HG02970 (cell line): ENCODE data around the gene INO80.

Source experiments
- ATAC-seq: cut with Tn5 transposase; IDR thresholded peaks from one replicate; pipeline ENCODE4 v1.9.1; 2021; ENCODE audit warnings: mild to moderate bottlenecking, moderate library complexity, moderate number of reproducible peaks; ENCODE audit not compliant: unreplicated experiment, low FRiP score

The INO80 gene

DNA sequence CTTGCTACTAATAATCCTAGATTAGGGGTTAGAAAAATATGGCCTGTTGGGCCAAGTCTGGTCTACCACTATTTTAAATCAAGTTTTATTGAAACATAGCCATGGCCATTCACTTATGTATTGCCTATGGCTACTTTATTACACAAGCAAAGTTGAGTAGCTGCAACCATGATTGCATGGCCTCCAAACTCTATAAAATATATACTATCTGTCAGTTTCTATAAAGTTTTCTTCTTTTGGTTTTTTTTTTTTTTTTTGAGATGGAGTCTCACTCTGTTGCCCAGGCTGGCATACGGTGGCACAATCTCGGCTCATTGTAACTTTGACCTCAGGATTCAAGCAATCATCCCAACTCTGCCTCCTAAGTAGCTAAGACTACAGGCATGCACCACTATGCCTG is 60.4 kb downstream of the INO80 start:
- ATAC-seq, result no peak

GRCh38 chr15:41051139-41051538 is 64.9 kb downstream of the INO80 start:
- no peak for ATAC-seq

DNA sequence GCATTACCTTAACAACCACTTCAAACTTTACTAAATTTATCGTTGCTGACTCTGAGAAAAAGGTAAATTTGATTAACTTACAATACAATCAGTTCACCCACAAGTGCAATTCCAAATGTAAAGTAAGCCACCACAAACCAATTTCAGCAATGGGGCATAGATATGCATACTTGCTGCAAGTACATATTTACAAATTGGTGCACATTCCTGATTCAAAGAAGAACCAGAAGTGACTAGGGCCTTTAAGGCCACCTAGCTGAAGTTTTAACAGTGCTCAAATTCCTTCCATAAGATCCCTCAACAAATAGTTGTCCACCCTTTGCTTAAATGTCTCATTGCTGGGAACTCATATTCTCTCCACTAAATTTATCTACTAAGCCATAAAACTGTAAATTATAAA is 67.2 kb downstream of the INO80 start:
- ATAC-seq, result no peak

DNA sequence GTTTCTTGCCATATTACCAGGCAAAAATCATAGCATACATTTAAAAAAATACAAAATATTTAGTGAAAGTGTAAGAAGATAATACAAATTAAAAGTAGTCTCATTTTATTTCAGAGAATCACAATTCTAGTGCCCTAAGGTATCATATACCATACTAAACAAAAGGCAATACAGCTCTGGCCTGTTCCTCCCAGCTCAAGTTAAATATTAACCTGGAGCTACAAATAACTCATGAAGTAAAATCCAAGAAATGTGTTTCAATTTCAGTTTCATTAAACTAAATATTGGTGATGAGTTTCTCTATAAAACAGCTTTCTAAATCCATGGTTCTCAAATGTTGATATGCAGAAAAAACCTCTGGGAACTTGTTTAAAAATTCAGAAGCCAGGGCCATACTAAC is 67.7 kb downstream of the INO80 start:
- no peak for ATAC-seq

DNA sequence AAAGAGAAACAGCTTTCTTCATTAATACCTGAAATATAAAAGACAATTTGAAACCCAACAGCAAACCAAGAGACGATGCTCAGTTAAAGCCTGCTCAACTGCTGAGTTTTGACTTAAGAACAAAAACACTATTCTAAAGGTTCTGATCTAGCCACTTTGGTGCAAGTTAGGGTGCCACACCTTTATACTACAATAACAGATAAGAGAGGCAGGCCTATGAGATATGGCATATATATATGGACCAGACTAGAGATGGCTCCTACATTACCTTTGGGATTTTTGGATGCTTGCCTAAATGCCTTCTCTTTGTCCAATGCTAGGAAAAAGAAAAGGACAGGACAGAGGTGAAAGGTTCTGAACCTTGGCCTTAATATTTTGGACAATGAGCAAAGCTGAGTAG is 68.6 kb downstream of the INO80 start:
- no peak for ATAC-seq

- no peak for ATAC-seq
Observed at GRCh38 chr15:41043276-41043951, 72.7 kb downstream of the INO80 start.

GRCh38 chr15:41042851-41043250 is 73.2 kb downstream of the INO80 start:
- no peak for ATAC-seq

DNA sequence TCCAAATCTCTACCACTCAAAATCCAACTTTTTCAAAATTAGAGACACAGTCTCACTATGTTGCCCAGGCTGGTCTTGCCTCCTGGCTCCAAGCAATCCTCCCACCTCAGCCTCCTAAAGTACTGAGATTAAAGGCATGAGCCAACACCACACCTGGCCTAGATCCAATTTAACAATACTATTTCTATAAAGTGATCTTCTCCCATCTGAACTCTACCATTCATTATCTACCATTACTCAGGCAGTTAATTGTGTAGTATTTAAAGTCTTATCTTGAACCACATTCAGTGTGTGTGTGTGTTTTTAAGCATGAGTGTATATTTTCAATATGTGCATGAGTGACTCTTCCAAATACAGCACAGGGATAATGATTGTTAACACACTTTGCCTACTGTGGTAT is 77.0 kb downstream of the INO80 start:
- no peak for ATAC-seq

GRCh38 chr15:41032079-41032328 is 84.1 kb downstream of the INO80 start:
- no peak for ATAC-seq

- ATAC-seq, result no peak
Observed at GRCh38 chr15:41031232-41032078, 84.6 kb downstream of the INO80 start.

DNA sequence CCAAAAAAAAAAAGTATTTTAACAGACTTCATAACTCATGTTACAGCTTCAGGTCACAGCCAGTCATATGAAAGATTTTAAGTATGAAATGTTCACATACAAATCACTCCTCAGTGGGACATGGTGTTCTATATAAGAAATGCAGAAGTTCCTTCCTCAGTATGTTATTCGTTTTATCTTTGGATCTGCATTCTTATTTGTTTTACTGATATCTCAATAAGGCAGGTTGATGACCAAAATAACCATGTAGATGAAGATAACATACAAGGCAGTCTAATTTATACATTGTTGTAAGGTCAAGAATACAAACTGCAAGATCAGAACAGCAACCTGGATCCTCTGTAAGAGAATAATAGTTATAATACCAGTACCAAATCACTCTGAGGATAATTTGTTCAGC is 87.2 kb downstream of the INO80 start:
- ATAC-seq, result no peak

DNA sequence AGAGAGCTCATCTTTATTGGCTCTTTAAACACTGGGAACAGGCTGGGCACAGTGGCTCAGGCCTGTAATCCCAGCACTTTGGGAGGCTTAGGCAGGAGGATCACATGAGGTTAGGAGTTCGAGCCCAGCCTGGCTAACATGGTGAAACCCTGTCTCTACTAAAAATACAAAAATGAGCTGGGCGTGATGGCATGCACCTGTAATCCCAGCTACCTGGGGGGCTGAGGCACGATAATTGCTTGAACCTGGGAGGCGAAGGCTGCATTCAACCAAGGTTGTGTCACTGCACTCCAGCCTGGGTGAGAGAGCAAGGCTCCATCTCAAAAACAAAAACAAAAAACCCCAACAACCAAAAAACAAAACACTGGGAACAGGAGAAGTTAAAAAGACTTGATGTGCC is 90.7 kb downstream of the INO80 start:
- ATAC-seq, result no peak

DNA sequence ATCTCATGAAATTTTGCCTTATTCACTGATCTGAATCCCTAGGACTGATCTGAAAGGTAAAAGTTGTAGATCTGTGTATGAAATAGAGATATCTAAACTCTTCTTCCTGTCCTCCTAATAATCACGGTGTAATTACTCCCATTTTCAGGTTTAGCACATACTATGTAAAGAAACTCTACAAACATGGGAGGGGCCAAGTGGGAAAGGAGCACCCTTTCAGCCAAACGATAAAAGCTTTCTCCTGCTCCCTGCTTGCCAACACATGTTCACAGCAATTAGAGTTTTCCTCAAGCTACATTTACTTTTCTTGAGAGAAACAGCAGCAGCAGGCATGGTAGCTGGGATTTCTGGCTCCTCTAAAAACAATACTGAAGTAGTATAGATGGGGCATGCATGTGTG is 91.2 kb downstream of the INO80 start:
- ATAC-seq, result no peak

- no peak for ATAC-seq
Observed at GRCh38 chr15:41024131-41024530, 91.9 kb downstream of the INO80 start.

DNA sequence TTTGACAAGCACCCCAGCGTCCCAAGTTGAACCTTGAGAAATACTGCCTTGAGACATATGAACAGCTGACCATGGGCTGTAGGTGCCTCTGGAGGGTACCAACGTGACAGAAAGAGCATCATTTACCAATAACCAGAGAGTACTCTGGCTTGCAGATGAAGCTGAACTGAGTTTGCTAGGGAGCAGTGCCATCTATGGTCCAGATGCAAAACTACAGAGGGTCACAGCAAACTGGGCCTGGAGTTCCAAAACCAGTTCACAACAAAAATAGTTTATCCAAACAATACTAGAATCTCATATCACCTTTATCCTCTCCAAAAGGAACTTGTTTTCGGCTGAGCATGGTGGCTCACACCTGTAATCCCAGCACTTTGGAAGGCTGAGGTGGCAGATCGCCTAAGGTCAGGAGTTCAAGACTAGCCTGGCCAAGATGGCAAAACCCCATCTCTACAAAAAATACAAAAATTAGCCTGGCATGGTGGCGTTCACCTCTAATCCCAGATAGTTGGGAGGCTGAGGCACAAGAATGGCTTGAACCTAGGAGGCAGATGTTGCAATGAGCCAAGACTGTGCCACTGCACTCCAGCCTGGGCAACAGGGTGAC is 93.5 kb downstream of the INO80 start:
- no peak for ATAC-seq

DNA sequence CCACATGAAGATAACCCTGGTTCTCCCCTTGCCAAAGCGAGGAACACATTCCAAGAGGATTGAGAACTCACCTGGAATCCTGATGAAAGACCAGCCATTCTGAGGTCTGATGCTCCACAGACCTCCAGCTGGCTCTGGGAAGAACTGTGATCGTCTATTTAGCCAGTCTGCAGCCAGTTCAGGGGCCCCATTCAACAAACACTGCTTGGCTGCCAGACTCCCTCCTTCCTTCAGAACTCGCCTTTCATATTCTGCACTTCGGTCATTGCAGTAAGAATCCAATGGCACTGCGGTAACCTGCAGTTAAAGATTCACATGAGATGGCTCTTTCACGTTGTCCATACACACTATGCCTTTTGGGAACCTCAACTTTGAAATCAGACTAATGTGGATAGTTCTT is 95.3 kb downstream of the INO80 start:
- no peak for ATAC-seq

- no peak for ATAC-seq
Observed at GRCh38 chr15:41020311-41020710, 95.8 kb downstream of the INO80 start.

DNA sequence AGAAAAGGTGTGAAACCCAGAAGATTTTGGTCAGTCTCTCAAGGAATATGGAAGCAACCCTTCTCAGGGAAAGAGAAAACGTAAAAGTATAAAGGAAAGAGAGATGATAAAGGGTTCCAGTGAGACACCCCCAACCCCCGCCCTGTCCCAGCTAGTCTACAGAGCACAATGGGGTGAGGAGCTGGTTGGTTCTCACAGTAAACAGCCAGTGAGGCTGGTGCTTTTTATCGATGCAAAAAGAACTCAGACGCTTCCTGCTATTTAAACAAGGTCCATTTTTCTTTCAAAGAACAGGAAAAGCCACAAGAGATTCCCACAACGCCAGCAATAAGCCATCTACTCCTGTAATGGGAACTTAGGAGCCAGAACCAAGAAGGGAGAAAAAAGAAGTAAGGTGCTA is 96.9 kb downstream of the INO80 start:
- no peak for ATAC-seq

DNA sequence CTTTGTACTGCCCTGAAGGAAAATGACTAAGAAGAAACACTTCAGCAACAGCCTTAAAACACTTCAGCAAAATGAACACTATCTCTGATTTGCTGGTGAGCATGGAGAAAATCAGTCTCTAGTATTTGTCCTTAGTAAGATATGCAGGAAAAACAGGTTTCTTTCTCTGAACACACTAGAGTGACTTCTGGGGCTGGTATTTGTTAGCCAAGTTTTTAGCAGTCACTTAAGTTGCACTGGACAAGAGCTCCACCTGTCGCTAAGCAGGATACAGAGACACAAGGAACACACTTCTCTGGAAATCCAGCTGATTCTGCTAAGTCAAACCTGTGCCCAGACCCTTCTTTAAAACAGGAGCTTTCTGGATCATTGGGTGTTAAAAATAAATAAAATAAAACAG is 97.5 kb downstream of the INO80 start:
- no peak for ATAC-seq

DNA sequence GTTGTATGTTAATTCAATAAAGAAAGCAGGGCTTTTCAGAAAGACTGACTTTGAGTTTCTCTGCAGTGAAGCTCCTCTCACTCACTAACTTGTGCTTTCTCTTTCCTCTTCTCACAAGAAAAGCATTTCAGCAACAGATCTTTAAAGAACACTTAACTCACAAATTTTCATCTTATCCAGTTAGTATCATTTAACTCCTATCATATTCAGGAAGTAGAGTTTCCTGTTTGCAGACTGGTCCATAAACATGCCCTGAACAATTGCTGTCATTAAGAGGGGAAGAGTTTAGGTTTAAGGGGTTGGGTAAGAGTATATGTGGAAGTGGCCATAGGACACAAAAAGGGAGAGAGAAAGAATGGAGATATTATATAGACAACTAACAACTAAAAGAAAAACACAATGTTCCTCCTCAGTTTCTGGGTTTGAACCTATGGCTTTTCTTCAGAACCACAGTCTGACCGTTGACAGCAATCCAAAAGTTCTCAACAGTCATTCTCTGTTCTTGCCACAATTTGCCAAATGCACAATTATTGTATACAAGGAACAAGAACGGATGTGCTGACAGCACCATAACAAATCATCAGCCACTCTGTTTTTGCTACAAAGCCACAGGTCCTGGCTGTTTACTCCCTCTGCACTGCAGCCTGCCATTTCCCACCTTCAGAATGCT is 98.9 kb downstream of the INO80 start:
- no peak for ATAC-seq

- no peak for ATAC-seq
Observed at GRCh38 chr15:41013691-41014414, 102.2 kb downstream of the INO80 start.
